NT2/D1 (cell line): ENCODE results near the gene GLP2R.

Experiments
- SUZ12 ChIP-seq: IDR thresholded peaks from 2 replicates; pipeline ENCODE4 v1.6.1; 2011; ENCODE audit not compliant: insufficient read length, insufficient read depth; ENCODE audit errors: extremely low read depth
- YY1 ChIP-seq: IDR thresholded peaks from 2 replicates; pipeline ENCODE4 v1.6.1; 2011; ENCODE audit not compliant: insufficient read length, insufficient read depth
- ZNF274 ChIP-seq: IDR thresholded peaks from 2 replicates; pipeline ENCODE4 v1.6.1; 2011; ENCODE audit warnings: mild to moderate bottlenecking, low read depth, low read length

DNA sequence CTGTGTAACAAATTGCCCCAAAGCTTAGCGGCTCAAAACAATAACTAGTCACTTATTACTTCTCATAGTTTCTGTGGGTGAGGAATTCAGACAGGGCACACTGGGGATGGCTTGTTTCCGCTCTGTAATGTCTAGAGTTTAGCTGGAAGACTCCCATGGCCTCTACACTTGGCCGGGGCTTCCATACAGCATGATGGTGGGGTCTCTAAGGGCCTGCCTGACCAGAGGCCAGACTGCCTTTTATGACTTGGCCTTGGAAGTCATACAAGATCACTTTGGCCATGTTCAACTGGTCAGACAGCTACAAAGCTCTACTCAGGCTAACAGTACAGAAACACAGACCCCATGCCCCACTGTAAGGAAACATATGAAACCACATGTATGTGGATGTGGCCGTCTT is 8.2 kb downstream of the GLP2R start:
- TF ChIP-seq SUZ12 (no peak), ZNF274 (no peak), YY1 (no peak)
